ENCODE results near the gene RAVER2. TPM values are rescaled to one million over a fixed set of nuclear protein-coding genes. Genes with fewer than 3 reads are reported as not detected.

The RAVER2 gene
- total RNA-seq, 1 experiment from 2014 or later, result 20.3 TPM

DNA sequence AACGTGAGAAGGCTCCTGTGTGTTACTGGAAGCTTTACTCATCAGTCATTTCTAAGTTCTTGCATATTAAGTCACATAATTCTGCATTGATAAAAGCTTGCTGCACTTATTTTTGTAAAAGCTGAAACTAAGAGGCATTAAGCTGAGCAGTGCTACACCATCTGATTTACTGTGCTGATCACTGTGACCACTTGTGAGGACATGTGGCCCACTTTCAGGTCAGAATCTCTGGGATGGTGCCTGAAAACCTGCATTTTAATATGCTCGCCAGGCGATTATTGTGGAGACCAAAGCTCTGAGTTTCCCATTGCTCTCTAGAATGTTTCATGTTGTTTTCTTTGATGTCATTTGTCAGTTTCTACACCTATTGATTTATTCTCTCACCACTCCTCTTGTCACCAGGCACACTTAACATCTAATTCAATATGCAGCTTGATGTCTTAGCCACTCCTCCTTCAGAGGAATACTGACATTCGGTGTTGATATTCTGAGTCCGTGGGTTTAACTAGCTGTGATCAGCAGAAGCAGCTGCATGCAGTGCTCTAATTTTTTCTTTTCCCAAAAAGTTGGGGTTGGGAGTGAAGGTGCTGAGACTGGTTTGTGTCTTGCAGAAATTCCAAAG is 85.3 kb downstream of the RAVER2 start:
- ATAC-seq (no peak), DNase-seq (ENCODE audit: low spot score) (no peak)
- TF ChIP-seq ZNF219 (CRISPR knock-in tag; IDR thresholded peaks at IDR 0.05; ENCODE audit: borderline replicate concordance), result no peak
- TF ChIP-seq ZNF263 (CRISPR knock-in tag; IDR thresholded peaks at IDR 0.05; ENCODE audit: low read depth), result no peak
- TF ChIP-seq NFE2L1 (CRISPR knock-in tag; IDR thresholded peaks at IDR 0.05), result no peak
- TF ChIP-seq GABPB1 (CRISPR knock-in tag; IDR thresholded peaks at IDR 0.05), result no peak
- no peak for TF ChIP-seq FOXP1 (CRISPR knock-in tag; IDR thresholded peaks at IDR 0.05; ENCODE audit: borderline replicate concordance)
- TF ChIP-seq, protein P1, sequence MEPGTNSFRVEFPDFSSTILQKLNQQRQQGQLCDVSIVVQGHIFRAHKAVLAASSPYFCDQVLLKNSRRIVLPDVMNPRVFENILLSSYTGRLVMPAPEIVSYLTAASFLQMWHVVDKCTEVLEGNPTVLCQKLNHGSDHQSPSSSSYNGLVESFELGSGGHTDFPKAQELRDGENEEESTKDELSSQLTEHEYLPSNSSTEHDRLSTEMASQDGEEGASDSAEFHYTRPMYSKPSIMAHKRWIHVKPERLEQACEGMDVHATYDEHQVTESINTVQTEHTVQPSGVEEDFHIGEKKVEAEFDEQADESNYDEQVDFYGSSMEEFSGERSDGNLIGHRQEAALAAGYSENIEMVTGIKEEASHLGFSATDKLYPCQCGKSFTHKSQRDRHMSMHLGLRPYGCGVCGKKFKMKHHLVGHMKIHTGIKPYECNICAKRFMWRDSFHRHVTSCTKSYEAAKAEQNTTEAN (CRISPR knock-in tag; IDR thresholded peaks at IDR 0.05), result no peak
- TF ChIP-seq KAT7 (CRISPR knock-in tag; IDR thresholded peaks at IDR 0.05; ENCODE audit: borderline replicate concordance), result no peak
- POLR2A ChIA-PET, result no interaction called here
- Mint-ChIP-seq H3K4me1 (peaks cover 3% of the 10 kb centered on the region), H3K9me3 (no peaks in the 10 kb centered on the region), H3K4me3 (no peak overlapping the region), H3K27me3 (ENCODE audit: low read depth) (no peaks in the 10 kb centered on the region), H3K27ac (no peak overlapping the region), H3K36me3 (peaks cover 10% of the 10 kb centered on the region)
- CTCF ChIA-PET, result interaction anchor here (1.4 kb wide), 1 partner anchor 245 kb away, joined by 3 read pairs; no protein-coding TSS in a partner anchor

DNA sequence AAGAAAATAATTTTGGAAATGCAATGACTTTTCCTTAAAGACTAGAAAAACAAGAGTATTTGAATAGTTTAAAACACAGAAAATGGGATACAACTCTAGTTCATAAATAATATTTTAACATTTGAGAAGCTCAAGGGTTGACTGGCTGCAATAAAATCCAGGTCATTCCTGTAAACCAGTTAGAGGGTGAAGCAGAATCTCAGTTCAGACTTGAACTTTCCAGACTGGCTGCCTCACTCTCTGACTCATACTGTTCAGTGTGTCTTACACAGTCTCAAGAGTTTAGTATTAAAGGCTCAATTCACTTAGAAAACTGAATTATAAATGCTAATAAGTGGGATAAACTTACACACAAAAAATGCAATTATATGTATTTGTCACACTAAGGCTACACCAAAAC is 89.9 kb downstream of the RAVER2 start:
- Mint-ChIP-seq H3K9me3 (no peaks in the 10 kb centered on the region), H3K27ac (no peak overlapping the region), H3K4me1 (peaks cover 2% of the 10 kb centered on the region; the same call in 1 of the 2 replicates), H3K27me3 (ENCODE audit: low read depth) (no peaks in the 10 kb centered on the region), H3K4me3 (no peak overlapping the region), H3K36me3 (peaks cover 26% of the 10 kb centered on the region)
- DNase-seq (ENCODE audit: low spot score), result no peak
- TF ChIP-seq CREM (CRISPR knock-in tag; IDR thresholded peaks at IDR 0.05) (no peak), SOX15 (CRISPR knock-in tag; IDR thresholded peaks at IDR 0.05) (no peak), ZNF121 (CRISPR knock-in tag; IDR thresholded peaks at IDR 0.05) (no peak), ELF4 (CRISPR knock-in tag; IDR thresholded peaks at IDR 0.05; ENCODE audit: low read depth) (no peak), NR2C2 (CRISPR knock-in tag; IDR thresholded peaks at IDR 0.05) (no peak), GTF2I (CRISPR knock-in tag; conservative IDR thresholded peaks at IDR 0.05) (no peak), ZNF416 (CRISPR knock-in tag; IDR thresholded peaks at IDR 0.05) (no peak), GRHL2 (CRISPR knock-in tag; IDR thresholded peaks at IDR 0.05; ENCODE audit: insufficient replicate concordance, severe bottlenecking) (no peak), ZNF396 (CRISPR knock-in tag; IDR thresholded peaks at IDR 0.05; ENCODE audit: borderline replicate concordance) (no peak), ZBTB21 (CRISPR knock-in tag; IDR thresholded peaks at IDR 0.05; ENCODE audit: borderline replicate concordance) (no peak), SP1 (CRISPR knock-in tag; conservative IDR thresholded peaks at IDR 0.05) (no peak), ATF1 (CRISPR knock-in tag; IDR thresholded peaks at IDR 0.05) (no peak), IRF2 (CRISPR knock-in tag; IDR thresholded peaks at IDR 0.05; ENCODE audit: borderline replicate concordance, low read depth) (no peak)
- TF ChIP-seq, protein P2, sequence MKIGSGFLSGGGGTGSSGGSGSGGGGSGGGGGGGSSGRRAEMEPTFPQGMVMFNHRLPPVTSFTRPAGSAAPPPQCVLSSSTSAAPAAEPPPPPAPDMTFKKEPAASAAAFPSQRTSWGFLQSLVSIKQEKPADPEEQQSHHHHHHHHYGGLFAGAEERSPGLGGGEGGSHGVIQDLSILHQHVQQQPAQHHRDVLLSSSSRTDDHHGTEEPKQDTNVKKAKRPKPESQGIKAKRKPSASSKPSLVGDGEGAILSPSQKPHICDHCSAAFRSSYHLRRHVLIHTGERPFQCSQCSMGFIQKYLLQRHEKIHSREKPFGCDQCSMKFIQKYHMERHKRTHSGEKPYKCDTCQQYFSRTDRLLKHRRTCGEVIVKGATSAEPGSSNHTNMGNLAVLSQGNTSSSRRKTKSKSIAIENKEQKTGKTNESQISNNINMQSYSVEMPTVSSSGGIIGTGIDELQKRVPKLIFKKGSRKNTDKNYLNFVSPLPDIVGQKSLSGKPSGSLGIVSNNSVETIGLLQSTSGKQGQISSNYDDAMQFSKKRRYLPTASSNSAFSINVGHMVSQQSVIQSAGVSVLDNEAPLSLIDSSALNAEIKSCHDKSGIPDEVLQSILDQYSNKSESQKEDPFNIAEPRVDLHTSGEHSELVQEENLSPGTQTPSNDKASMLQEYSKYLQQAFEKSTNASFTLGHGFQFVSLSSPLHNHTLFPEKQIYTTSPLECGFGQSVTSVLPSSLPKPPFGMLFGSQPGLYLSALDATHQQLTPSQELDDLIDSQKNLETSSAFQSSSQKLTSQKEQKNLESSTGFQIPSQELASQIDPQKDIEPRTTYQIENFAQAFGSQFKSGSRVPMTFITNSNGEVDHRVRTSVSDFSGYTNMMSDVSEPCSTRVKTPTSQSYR (CRISPR knock-in tag; IDR thresholded peaks at IDR 0.05), result no peak
- TF ChIP-seq, protein P3, sequence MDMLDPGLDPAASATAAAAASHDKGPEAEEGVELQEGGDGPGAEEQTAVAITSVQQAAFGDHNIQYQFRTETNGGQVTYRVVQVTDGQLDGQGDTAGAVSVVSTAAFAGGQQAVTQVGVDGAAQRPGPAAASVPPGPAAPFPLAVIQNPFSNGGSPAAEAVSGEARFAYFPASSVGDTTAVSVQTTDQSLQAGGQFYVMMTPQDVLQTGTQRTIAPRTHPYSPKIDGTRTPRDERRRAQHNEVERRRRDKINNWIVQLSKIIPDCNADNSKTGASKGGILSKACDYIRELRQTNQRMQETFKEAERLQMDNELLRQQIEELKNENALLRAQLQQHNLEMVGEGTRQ (CRISPR knock-in tag; IDR thresholded peaks at IDR 0.05), result no peak
- TF ChIP-seq, protein P4, sequence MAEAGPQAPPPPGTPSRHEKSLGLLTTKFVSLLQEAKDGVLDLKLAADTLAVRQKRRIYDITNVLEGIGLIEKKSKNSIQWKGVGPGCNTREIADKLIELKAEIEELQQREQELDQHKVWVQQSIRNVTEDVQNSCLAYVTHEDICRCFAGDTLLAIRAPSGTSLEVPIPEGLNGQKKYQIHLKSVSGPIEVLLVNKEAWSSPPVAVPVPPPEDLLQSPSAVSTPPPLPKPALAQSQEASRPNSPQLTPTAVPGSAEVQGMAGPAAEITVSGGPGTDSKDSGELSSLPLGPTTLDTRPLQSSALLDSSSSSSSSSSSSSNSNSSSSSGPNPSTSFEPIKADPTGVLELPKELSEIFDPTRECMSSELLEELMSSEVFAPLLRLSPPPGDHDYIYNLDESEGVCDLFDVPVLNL (CRISPR knock-in tag; IDR thresholded peaks at IDR 0.05; ENCODE audit: borderline replicate concordance, low read depth), result no peak
- TF ChIP-seq, protein P5, sequence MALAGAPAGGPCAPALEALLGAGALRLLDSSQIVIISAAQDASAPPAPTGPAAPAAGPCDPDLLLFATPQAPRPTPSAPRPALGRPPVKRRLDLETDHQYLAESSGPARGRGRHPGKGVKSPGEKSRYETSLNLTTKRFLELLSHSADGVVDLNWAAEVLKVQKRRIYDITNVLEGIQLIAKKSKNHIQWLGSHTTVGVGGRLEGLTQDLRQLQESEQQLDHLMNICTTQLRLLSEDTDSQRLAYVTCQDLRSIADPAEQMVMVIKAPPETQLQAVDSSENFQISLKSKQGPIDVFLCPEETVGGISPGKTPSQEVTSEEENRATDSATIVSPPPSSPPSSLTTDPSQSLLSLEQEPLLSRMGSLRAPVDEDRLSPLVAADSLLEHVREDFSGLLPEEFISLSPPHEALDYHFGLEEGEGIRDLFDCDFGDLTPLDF (CRISPR knock-in tag; IDR thresholded peaks at IDR 0.05), result no peak
- ATAC-seq, result no peak
- POLR2A ChIA-PET, result no interaction called here
- CTCF ChIA-PET, result no interaction called here
